Ovary (tissue), 3 donors: ENCODE results near the gene COA8.

Experiments used
- EP300 ChIP-seq: sonication (generic); formaldehyde crosslinking; IDR thresholded peaks from one replicate; pipeline ENCODE4 v1.6.1; 2017; ENCODE audit warnings: antibody characterized with exemption
- POLR2A ChIP-seq: fragments of 450-650 bp; IDR thresholded peaks from one replicate; pipeline ENCODE4 v1.6.1; 2017; ENCODE audit warnings: antibody characterized with exemption, mild to moderate bottlenecking, moderate library complexity
- TF ChIP-seq, protein P1 (sequence below), 3 donors: fragments of 450-650 bp in 2 of 3; fragments of 200-600 bp in 1 of 3; IDR thresholded peaks; one replicate each; pipeline versions ENCODE4 v1.5.1 to v1.8.0; 2016 to 2022; ENCODE audit warnings: antibody characterized with exemption in 3 of 3, mild to moderate bottlenecking in 1 of 3
- donor health status: DM: no; HTN: no; CAD: no.

DNA sequence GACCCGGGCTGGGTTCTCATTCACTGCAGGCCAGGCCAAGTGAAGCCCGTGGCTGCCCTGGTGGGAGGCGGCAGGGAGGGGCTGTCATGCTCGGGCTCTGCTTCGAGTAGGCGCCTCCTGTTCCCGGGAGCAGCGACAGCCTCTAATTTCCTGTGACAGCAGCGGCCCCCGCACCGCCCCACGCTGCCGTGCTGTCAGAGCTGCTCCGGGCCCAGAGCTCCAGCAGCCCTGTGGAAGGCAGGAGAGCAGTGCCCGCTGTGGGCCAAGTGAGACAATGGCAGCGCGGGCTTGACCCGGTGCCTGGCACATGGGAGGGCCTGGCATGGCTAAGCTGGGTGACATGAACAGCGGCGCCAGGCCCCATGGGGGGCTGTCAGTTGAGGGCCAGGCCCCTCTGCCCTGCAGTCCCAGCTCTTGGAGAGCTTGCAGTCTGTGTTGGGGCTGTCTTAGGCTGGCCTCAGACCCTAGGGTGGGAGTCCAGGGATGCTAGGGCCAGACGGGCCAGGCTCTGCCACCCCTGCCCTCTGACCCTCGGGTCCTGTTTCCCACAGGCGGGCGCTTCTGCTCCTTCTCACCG lies 28.7 kb upstream of the COA8 start:
- TF ChIP-seq POLR2A (no peak), EP300 (no peak)
- TF ChIP-seq, protein P1, sequence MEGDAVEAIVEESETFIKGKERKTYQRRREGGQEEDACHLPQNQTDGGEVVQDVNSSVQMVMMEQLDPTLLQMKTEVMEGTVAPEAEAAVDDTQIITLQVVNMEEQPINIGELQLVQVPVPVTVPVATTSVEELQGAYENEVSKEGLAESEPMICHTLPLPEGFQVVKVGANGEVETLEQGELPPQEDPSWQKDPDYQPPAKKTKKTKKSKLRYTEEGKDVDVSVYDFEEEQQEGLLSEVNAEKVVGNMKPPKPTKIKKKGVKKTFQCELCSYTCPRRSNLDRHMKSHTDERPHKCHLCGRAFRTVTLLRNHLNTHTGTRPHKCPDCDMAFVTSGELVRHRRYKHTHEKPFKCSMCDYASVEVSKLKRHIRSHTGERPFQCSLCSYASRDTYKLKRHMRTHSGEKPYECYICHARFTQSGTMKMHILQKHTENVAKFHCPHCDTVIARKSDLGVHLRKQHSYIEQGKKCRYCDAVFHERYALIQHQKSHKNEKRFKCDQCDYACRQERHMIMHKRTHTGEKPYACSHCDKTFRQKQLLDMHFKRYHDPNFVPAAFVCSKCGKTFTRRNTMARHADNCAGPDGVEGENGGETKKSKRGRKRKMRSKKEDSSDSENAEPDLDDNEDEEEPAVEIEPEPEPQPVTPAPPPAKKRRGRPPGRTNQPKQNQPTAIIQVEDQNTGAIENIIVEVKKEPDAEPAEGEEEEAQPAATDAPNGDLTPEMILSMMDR (IDR thresholded peaks at IDR 0.05) = no peak
